Fibroblast of lung (primary cell): ENCODE data around the gene PCDH1. TPM values are rescaled to one million over a fixed set of nuclear protein-coding genes. Genes with fewer than 3 reads are reported as not detected.
A peak's percentile ranks its signal among the peaks of the same experiment; 100 is the strongest.

ENCODE experiments used
- DNase-seq, 2 donors: peaks; one replicate each; pipeline versions ENCODE4 v3.0.0 to v3.0.0-alpha.2; 2010; ENCODE audit warnings: low read depth in 2 of 2
- H2AFZ ChIP-seq: 2 replicates; pipeline ENCODE4 v1.5.1; 2012; ENCODE audit warnings: low read length, control low read depth, inconsistent platforms
- H3K27ac ChIP-seq: 2 replicates; pipeline ENCODE4 v1.5.1; 2011; ENCODE audit warnings: low read length, control low read depth; ENCODE audit not compliant: insufficient read depth
- H3K27me3 ChIP-seq: 2 replicates; pipeline ENCODE4 v1.5.1; 2011; ENCODE audit warnings: mild to moderate bottlenecking, low read length; ENCODE audit not compliant: control insufficient read depth, insufficient read depth
- H3K36me3 ChIP-seq: 2 replicates; pipeline ENCODE4 v1.5.1; 2011; ENCODE audit warnings: low read length; ENCODE audit not compliant: control insufficient read depth, insufficient read depth
- H3K4me1 ChIP-seq: 2 replicates; pipeline ENCODE4 v1.5.1; 2011; ENCODE audit warnings: low read length; ENCODE audit not compliant: control insufficient read depth, insufficient read depth; ENCODE audit errors: extremely low read depth
- H3K4me2 ChIP-seq: 2 replicates; pipeline ENCODE4 v1.5.1; 2011; ENCODE audit warnings: low read length, control low read depth; ENCODE audit not compliant: insufficient read depth; ENCODE audit errors: extremely low read depth
- H3K4me3 ChIP-seq, 4 experiments: fragments of 200-600 bp in 1 of 4; sonication (generic) in 1 of 4; replicated peaks in 1 of 4; 2 replicates each; pipeline ENCODE4 v1.5.1; 2011 to 2016; ENCODE audit warnings: low read length in 4 of 4, low read depth in 3 of 4, mild to moderate bottlenecking in 3 of 4, control low read depth in 2 of 4, inconsistent platforms in 1 of 4, mixed read lengths in 1 of 4; ENCODE audit not compliant: insufficient read depth in 1 of 4; ENCODE audit errors: control extremely low read depth in 1 of 4
- H3K79me2 ChIP-seq: 2 replicates; pipeline ENCODE4 v1.5.1; 2012; ENCODE audit warnings: mild to moderate bottlenecking, low read length, inconsistent platforms; ENCODE audit not compliant: control insufficient read depth, insufficient read depth
- H3K9ac ChIP-seq: 2 replicates; pipeline ENCODE4 v1.5.1; 2011; ENCODE audit warnings: mild to moderate bottlenecking, low read length, control low read depth; ENCODE audit not compliant: insufficient read depth
- H3K9me3 ChIP-seq: 2 replicates; pipeline ENCODE4 v1.5.1; 2012; ENCODE audit warnings: low read depth, low read length; ENCODE audit not compliant: control insufficient read depth, insufficient read depth
- H4K20me1 ChIP-seq: 2 replicates; pipeline ENCODE4 v1.5.1; 2011; ENCODE audit warnings: low read length; ENCODE audit not compliant: control insufficient read depth, insufficient read depth; ENCODE audit errors: extremely low read depth
- EZH2 ChIP-seq: IDR thresholded peaks from 2 replicates; pipeline ENCODE4 v1.5.1; 2012; ENCODE audit warnings: low read length, control low read depth, mild to moderate bottlenecking; ENCODE audit errors: missing control alignments
- polyA plus RNA-seq, 2 donors: library from polyadenylated mRNA; depleted of rRNA in 1 of 2; stranded (reverse) in 1 of 2; unstranded in 1 of 2; fragments of >200 nt; gene quantifications; 2 replicates each; pipeline ENCODE4 v1.2.1, GENCODE V29; 2011 to 2012; ENCODE audit warnings: missing spikeins in 1 of 2
- total RNA-seq: library from RNA; depleted of rRNA; stranded (reverse); fragments of >200 nt; gene quantifications from 2 replicates; pipeline ENCODE4 v1.2.1, GENCODE V29; 2014
- TF ChIP-seq, protein P1 (sequence below), 2 donors: IDR thresholded peaks in 1 of 2; conservative IDR thresholded peaks in 1 of 2; 1 replicate in 1 of 2; 2 replicates in 1 of 2; pipeline ENCODE4 v1.5.1; 2011 to 2012; ENCODE audit warnings: low read length in 2 of 2, control low read depth in 1 of 2, inconsistent platforms in 1 of 2, low read depth in 1 of 2, mild to moderate bottlenecking in 1 of 2

PCDH1 gene
- total and polyA plus RNA-seq, 2 donors (not counting 1 experiment from before 2014, with no cell fraction given): 0.66 to 1.6 TPM

DNA sequence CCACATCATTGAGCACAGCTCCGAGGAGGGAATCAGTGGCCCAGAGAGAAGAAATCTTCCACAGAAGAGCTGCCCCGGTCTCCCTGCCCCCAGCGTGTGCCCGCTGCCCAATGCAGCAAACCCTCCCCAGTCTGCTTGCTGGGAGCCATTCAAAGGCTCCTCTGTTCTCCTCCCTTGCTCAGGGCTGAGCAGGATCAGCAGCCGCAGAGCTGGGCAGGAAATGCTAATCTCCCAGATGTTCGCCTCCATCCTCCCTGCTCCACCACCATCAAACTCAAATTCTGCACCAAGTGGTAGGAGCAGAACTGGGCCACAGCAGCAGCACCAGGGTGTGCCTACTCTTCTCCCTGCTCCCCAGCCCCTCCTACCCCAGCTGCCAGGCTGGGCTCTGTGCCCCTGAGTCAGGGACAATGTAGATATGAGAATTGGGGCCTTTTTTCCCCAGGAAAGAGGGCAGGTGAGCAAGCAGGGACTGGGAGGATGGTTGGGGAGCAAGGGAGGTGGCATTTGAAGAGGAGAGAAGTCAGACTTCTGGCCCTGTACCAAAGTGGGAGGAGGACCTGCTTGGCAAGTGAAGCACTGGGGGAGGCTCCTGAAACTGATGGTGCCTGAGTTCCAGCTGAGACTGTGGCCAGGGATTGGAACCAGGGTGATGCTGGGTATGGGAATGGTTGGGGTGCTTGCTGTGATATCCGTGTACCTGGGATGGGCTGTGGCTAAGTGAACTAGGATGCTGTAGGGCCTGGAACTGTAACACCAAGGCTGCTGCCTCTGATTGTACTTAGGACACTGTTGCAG is 1.9 kb upstream of the PCDH1 start:
- Histone ChIP-seq H3K4me1 (peaks cover 5% of the 10 kb centered on the region), H3K27me3 (peaks cover 59% of the 10 kb centered on the region), H3K9ac (no peak overlapping the region), H3K4me3 (no peak overlapping the region), H3K79me2 (no peaks in the 10 kb centered on the region), H4K20me1 (no peaks in the 10 kb centered on the region), H3K36me3 (no peaks in the 10 kb centered on the region), H3K9me3 (no peaks in the 10 kb centered on the region), H3K4me2 (no peak overlapping the region), H2AFZ (no peak overlapping the region), H3K27ac (no peak overlapping the region)
- DNase-seq: no peak
- TF ChIP-seq EZH2: peak; percentile 37
- TF ChIP-seq, protein P1, sequence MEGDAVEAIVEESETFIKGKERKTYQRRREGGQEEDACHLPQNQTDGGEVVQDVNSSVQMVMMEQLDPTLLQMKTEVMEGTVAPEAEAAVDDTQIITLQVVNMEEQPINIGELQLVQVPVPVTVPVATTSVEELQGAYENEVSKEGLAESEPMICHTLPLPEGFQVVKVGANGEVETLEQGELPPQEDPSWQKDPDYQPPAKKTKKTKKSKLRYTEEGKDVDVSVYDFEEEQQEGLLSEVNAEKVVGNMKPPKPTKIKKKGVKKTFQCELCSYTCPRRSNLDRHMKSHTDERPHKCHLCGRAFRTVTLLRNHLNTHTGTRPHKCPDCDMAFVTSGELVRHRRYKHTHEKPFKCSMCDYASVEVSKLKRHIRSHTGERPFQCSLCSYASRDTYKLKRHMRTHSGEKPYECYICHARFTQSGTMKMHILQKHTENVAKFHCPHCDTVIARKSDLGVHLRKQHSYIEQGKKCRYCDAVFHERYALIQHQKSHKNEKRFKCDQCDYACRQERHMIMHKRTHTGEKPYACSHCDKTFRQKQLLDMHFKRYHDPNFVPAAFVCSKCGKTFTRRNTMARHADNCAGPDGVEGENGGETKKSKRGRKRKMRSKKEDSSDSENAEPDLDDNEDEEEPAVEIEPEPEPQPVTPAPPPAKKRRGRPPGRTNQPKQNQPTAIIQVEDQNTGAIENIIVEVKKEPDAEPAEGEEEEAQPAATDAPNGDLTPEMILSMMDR (conservative IDR thresholded peaks at IDR 0.05 in 1 of 2, IDR thresholded peaks at IDR 0.05 in 1 of 2; ENCODE audit: low read depth in 1 of 2, low read length in 2 of 2): no peak

DNA sequence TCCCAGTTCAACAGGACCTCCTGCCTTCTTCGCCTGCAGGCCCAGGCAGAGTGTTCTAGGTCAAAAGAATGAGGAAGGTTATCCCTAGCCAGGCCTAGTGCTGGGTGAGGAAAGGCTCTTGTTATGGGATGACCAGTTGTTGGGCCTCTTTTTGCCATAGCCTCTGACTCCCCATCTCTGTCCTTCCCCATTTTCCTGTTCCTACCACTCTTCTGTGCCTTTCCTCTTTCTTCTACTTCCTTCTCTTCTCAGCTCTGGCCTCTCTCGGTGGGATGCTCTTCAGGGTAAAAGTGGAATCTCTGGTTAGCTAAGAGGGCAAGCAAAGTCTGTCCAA is 1.2 kb upstream of the PCDH1 start:
- H2AFZ ChIP-seq: no peak overlapping the region
- peaks cover 5% of the 10 kb centered on the region for H3K4me1 ChIP-seq
- TF ChIP-seq EZH2: no peak
- TF ChIP-seq, protein P1 (conservative IDR thresholded peaks at IDR 0.05 in 1 of 2, IDR thresholded peaks at IDR 0.05 in 1 of 2; ENCODE audit: low read depth in 1 of 2, low read length in 2 of 2): no peak
- no peaks in the 10 kb centered on the region for H3K79me2 ChIP-seq
- no peaks in the 10 kb centered on the region for H4K20me1 ChIP-seq
- H3K36me3 ChIP-seq: no peaks in the 10 kb centered on the region
- no peak overlapping the region for H3K9ac ChIP-seq
- H3K4me2 ChIP-seq: no peak overlapping the region
- H3K4me3 ChIP-seq: no peak overlapping the region
- H3K27me3 ChIP-seq: peaks cover 67% of the 10 kb centered on the region
- no peak overlapping the region for H3K27ac ChIP-seq
- no peaks in the 10 kb centered on the region for H3K9me3 ChIP-seq
- no peak for DNase-seq

DNA sequence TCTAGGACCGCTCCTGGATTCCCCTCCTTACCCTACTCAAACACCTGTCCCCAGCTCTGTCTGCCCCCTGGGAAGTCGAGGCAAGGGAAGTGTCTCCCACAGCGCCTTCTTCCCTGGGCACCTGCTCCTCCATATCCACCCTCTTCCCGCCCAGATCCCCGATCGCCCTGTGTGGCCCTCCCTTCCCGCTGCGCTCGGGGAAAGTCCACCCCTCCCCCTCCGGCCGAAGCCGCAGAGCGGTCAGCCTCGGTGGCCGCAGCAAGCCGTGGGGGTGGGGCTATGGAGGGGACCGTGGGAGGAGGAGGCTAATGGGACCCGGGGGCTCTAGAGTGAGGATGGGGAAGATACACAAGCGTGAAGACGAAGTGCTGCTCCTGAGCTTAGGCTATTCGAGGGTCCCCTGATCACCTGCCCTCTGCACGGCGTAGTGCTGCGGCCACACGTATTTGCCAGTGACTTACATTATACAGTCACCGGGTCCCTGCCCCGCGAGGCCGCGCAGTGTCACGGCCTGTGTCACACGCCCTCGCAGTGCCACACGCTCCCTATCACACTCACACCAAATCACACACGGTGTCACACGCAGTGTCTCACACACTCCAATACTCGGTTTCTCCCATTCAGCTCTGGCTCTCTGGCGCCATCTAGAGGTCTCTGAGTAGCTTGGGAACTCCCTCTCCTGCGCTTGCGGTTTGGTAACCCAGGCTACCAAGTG is 658 bp upstream of the PCDH1 start:
- H3K79me2 ChIP-seq: no peaks in the 10 kb centered on the region
- H3K27ac ChIP-seq: no peak overlapping the region
- H2AFZ ChIP-seq: no peak overlapping the region
- H3K36me3 ChIP-seq: no peaks in the 10 kb centered on the region
- no peak overlapping the region for H3K9ac ChIP-seq
- H3K27me3 ChIP-seq: peaks cover 71% of the 10 kb centered on the region
- H4K20me1 ChIP-seq: no peaks in the 10 kb centered on the region
- H3K9me3 ChIP-seq: no peaks in the 10 kb centered on the region
- TF ChIP-seq, protein P1 (conservative IDR thresholded peaks at IDR 0.05 in 1 of 2, IDR thresholded peaks at IDR 0.05 in 1 of 2; ENCODE audit: low read depth in 1 of 2, low read length in 2 of 2): peak; percentile 98 to 99
- peak; percentile 81 for TF ChIP-seq EZH2
- peak; percentile 69 to 84 for DNase-seq
- H3K4me3 ChIP-seq: peak overlapping the region; percentile 32 to 52 (median 47)
- H3K4me2 ChIP-seq: peak overlapping the region; percentile 89
- H3K4me1 ChIP-seq: peaks cover 5% of the 10 kb centered on the region
